Globus pallidus (tissue), 1 donor: ENCODE data around the gene RGPD5.
"Not testable (repeated sequence)": the region's sequence is repeated elsewhere in the genome, so short reads cannot be mapped to it uniquely, and the experiment has no call there.

Experiments used
- DNase-seq: peaks from one replicate; pipeline ENCODE4 v3.0.0-alpha.2; 2015; ENCODE audit warnings: low spot score

RGPD5 gene

DNA sequence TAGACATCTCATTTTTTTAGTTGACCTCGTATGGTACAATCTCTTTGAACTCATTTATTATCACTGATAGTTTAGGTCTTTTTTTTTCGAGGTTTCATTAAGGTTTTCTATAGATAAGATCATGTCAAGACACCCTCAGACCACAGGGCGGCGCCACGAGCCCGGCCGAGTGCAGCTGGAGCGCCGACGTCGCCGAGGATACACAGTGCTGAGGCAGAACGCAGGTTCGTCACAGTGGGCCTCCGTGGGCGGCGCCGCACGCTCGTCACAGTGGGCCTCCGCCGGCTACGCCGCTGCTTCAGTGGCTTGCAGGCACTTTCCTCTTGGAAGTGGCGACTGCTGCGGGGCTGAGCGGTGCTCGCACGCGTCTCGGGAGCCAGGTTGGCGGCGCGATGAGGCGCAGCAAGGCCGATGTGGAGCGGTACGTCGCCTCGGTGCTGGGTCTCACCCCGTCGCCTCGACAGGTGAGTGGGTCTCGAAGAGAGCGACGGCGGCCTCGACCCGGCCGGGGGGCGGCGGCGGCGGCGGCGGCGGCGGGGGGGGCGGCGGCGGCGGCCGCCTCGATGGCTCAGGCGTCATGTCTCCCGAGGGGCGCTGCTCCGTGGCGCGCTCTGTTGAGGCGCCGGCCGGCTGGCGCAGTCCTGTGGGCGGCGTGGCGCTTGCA lies at the start of gene RGPD5:
RGPD5 (plus strand) TSS at position 232 of the 664 bp plus-strand sequence; CDS start at position 393, 161 bp downstream.
- not testable (repeated sequence) for DNase-seq

DNA sequence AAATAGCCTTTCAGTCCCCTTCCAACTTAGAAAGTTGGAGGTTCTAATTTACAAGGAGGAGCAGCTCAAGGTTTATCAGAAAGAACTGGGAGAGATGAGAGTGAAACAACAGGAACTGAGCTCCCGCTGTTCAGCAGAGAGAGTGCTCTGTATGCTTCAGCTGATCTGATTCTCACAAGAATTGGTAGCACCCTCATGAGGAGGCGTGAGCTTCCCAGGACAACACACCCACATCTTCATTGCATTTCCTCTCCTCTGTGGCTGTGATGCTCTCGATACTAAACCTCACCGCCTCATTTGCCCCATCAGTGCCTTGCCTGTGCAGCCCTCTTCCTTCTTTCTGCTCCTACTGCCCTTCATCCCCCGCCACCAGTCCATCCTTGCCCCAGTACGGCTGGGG lies 42.5 kb upstream of the RGPD5 start:
- not testable (repeated sequence) for DNase-seq

DNA sequence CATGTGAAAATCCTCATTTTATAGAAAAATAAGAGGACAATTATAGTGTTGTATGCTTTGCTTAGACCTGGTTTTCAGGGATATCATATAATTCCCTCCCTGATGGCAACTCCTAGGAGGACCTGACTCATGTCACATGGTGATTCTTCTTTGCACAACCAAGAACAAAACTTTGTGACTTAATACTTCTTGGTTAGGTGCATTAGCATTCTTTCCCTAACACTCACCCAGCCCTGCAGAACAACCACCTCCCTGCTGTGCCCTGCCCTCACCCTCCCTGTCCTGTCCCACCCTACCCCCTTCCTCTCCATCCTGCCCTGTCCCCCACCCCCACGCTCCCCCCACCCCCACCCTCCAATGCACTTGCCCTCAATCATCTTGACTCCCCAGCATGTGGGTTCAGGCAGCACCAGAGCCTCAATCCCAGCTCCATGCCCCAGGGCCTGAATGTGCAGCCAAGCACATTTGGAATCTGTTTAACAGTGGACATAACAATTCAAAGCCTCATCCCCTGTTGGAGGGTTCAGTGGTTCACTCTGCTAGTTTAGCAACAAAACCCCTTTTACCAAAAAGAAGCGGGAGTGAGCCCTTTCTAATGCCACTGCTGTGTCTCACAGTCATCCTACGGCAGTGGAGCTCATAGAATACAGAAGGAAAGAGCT lies 36.8 kb upstream of the RGPD5 start:
- DNase-seq: not testable (repeated sequence)

DNA sequence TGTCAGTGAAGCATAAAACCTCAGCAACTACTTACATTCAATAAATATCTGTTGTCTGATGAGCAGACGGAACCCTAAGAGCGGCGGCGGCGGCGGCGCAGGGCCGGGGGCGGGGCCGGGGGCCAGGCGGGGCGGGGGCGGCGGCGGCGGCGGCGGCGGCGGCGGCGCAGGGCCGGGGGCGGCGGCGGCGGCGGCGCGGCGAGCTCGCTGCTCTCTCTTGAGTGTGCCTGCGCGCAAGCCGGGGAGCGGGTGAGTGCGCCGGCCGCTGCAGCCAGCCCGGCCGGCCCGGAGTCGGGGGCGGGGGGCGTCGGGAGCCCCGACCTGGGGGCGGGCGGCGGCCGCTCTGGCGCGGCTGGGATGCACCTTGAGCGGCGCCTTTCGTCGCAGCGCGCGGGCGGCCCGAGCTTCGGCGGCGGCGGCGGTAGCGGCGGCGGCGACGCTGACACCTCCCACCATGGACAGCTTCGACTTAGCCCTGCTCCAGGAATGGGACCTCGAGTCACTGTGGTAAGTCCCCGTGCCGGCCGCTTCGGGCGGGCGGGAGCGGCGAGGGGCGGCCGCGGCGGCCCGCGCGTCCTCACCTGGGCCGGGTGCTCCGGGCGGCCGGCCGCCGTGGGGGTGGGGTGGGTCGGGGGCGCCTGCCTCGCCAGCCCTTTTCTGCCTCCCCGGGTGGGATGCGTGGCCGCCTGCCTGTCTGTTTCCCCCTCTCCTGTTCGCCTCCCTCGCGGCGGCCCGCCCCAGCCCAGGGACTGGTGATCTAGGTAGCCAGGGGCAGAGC lies 33.7 kb upstream of the RGPD5 start:
- DNase-seq: not testable (repeated sequence)

DNA sequence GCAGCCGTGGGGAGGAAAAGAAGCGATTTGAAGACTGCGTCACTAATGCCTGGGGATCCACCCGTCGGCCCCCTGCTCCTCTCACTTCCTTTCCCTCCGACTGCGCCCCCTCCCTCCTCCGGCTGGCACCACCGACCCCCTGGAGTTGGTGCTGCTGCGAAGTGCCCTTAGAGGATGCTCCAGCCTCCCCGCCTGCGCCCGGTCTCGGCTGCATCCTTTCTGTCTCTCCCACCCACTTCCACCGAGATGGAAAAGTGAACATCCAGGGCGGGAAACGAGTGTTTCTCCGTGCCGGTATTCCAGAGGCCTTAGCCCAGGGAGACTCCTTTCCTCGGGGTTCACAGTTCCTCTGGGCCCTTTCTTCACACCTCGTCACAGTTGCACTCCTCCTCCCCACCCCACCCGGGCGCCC lies 33.1 kb upstream of the RGPD5 start:
- not testable (repeated sequence) for DNase-seq

DNA sequence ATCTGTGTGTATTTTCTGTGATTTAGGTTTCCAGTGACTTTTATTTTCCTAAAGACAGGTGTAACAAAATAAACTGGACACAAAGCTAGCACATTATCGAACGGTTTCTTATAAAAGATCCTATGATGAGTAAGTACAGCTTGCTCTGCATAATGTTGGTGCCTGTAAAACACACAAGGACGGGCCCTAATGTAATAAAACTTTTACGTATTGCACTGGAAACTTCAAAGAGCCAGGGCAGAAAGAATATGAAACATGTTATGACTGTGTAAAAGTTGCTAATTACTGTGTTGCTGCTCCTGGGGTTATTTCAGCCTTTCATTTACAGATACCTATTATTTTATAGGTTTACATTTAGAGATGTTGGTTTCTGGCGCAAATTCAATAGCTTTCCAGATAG lies 32.1 kb upstream of the RGPD5 start:
- DNase-seq: not testable (repeated sequence)

DNA sequence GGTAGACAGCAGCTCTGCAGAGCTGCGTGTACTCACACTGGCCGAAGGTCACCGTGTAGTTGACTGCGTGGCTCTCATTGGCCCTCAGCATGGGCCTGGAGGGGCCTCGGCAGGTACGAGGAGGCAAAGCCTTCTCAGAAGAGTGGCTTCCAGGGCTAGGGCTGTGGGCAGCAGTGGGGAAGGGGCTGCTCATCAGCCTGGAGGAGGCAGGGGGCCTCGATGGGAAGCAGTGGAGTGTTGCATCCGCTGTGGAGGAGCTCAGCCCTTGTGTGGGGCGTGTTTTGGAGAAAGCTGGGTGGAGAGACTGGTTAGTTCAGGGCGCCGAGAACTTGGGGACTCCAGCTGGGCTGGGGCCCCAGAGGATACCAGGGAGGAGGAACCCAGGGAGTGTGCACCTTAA lies 28.0 kb upstream of the RGPD5 start:
- DNase-seq: not testable (repeated sequence)

DNA sequence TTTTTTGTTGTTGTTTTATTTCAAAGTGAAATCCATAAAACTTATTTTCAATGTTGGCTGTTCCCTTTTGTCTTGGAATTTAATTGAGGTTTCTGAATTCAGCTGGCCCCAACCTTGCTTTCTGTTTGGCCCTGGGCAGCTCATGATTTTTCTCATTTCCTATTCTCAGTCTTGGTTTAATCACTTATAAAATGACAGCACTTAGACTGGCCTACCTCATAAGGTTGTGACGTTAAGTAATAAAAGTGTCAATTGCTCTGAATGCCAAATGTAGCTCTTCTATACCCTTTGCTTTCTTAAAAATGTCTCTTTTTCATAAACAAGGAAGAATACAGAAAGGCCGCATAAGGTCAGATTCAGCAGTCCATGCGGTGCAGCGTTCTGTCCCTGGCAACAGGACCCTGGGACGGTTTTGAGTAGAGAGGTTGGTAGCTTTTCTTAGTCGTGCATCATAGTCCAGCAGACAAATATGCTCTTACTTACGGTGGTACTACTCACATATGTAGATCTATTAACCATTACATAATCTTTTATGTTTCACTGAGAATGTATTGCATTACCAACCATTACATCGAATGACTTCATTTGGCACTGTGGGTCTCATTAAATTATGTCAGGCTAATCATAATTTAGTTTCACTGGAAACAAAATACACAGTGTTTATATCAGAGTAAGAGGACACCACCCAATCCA lies 27.1 kb upstream of the RGPD5 start:
- DNase-seq: not testable (repeated sequence)

DNA sequence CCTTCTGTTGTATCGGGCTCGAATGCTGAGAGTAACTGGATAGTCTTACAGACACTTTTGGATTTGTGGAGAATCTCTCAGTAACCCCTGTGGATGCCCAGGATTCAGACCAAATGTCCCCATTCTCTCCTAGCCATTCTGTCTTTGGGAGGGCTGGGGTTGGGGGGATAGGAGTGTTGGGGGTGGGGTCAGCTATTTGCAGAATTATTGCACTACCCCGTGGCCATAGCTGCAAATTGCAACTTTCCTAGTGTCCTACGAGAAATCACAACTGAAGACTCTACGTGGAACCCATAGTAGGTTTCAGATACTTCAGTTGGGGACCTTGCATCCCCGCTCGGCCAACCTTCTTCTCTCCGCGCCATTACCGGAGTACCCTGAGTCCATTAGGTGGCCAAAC lies 25.2 kb upstream of the RGPD5 start:
- not testable (repeated sequence) for DNase-seq

DNA sequence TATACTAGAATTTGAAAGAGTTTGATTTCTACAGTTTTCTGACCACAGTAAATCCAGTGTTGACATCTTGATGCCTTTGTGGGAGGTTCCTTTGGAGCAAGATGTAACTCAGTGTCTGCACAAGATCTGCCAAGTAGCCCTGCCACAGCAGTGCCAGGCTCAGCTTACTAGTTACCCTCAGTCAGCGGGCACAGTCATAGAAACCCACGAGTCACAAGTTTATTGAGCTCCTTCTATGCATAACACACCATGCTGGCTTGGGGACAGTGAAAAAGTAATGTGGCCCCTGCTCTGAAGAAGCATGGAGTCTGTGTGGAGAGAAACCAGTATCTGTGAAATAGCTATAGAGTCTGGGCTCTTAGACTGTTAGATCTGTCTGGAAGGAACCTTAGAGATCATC lies 15.0 kb upstream of the RGPD5 start:
- DNase-seq: not testable (repeated sequence)

DNA sequence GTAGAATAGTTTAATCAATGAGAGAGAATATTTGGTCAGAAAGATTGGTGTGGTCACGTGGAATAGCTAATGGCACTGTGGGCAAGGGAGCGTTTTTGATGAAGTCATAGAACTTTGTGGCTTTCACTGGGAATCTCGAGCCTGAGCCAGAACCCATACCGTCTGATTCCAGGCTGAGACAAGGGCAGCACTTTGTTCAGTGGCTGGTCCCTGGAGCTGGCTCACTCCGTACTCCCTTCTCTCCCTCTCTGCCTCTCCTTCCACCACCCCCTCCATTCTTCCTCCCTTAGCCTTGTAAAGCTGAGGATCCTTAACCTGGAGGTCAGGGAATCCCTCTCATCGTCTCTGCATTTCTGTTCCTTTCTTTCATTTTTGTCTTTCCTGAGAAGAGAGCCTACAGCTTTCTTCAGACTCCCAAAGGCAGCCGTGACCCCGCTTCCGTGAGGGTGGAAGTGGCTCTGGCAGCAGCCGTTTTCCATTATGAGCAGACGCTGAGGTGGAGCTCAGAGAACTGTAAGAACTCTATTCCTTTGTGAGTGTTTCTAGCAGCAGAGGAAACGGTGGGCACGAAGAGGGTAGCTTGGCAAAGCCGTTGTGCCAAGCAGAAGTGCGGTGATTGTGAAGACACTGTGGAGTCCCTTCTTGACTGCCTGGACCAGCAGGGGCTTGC lies 12.8 kb upstream of the RGPD5 start:
- DNase-seq: not testable (repeated sequence)

DNA sequence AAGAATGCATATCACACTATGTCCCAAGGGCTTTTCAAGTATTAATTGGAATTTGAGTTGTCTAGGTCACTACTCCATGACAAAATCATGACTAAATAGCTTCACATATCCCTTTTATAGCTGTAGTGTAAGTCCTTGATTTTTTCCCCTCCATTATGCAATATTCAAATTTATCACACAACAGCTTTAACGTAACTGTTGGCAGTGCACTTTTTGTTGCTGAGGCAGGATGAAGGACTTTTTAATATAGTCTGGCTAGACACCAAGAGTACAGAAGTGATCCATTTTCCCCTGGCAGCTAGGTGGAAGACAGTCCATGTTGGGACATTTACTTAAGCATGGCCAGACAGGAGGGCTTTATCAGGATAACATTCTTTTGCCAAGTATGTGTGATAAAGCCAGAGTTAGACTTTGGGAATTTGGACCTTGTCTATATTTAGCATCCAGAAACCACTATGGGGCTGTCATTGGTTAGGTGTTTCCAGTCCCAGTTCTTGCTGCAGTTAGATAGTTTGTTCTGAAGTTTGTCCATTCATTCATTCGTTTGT lies 11.6 kb upstream of the RGPD5 start:
- DNase-seq: not testable (repeated sequence)

DNA sequence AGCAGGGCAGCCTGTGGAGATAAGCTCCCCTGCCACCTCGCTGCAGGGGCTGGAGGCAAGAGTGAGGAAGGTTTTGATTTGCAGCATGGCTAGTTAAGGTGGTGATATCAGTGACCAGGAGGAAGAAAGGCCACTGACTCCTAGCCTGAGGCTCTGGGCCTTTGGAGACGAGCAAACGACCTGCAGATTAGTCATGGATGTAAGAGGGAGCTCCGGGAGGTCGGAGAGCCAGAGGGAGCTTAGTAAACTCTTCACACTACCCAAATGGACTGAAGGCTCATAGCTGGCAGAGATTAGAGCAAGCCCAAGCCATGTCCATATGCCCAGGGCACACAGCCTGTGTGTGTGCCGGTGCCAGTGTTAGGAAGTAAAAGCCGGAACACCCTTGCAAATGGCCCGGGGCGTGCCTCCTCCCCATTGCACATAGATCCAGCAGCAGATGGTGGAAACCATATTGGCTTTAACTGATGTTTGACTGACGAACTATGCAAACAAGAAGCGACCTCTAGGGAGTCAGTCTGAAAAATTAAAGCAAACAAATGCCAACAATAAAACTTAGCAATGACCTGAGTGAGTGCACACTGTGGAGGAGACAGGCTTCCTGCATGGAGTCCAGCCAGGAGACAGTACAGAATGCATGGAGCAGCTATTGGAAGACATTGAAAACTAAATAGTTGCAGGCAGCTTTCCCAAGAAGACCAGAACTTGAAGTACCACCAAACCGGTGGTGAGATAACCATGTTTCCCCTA lies 2.4 kb upstream of the RGPD5 start:
- DNase-seq: not testable (repeated sequence)

DNA sequence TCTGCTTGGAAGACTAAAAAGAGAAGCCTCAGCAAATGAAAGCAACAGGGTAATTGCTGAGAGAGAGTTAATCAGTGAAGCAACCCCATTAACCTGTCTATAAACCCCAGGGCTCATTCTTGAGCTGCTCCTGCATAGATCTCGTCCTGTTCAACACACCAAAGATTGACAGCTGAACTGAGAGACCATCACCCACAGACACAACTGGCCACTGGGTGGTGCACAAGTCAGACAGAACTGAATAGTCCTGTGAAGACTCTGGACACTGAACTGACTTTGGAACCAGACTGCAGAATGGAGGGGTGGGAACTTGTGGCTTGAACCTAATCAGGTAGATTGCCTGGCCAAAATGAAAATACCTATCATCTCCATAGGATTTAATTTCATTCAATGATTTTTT lies 1.4 kb upstream of the RGPD5 start:
- DNase-seq: not testable (repeated sequence)

DNA sequence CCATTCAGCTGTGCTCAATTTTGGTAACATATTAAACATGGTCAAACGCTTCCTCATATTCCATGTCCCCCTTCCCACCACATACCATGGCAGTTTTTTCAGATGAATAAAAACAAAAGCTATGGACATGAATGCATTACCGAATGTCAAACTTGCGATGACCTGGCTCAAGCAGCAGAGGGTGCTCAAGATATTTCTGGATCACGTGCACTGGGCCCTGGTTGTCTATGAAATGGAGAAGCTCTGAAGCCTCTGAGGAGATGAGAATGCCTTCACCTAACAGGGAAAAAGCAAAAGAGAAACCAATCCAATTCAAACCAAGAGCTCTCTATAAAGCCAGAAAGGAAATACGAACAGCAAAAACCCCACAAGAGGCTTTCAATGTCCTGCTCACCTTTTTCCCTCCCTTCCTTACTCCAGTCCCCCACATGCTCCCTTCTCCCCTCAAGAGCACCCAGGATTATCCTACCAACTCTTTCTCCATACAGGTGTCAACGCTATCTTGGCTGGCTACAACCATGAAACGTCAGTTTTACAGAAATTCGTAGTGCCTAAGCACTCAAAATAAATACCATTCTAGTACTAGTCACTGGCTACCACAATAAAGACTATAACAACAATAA lies 77.1 kb downstream of the RGPD5 start:
- not testable (repeated sequence) for DNase-seq

DNA sequence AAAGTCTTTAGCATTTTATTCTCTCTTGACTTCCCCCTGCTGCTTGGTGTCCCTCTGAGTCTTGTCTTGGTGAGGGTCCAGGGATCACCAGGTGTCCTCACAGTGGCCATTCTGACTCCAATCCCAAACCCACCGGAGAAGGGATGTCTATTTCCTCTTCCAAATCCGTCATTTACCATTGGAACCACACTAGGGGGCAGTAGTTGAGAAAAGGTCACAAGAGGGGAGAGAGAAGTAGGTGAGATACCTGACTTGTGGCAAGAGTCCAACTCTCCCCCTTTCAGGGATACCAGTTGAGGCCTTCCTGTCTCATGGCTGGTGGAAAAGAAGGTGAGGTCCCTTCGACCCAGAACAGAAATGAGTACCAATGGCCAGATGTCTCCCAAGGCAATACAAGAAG lies 82.5 kb downstream of the RGPD5 start:
- DNase-seq: not testable (repeated sequence)

DNA sequence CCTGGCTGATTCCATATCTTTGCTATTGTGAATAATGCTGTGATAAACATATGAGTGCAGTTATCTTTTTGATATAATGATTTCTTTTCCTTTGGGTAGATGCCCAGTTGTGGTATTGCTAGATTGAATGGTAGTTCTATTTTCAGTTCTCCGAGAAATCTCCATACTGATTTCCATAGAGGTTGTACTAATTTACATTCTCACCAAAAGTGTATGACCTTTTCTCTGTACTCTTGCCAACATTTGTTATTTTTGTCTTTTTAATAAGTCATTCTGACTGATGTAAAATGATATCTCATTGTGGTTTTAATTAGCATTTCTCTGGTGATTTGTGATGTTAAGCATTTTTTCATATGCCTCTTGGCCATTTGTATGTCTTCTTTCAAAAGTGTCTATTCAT lies 88.0 kb downstream of the RGPD5 start:
- not testable (repeated sequence) for DNase-seq

DNA sequence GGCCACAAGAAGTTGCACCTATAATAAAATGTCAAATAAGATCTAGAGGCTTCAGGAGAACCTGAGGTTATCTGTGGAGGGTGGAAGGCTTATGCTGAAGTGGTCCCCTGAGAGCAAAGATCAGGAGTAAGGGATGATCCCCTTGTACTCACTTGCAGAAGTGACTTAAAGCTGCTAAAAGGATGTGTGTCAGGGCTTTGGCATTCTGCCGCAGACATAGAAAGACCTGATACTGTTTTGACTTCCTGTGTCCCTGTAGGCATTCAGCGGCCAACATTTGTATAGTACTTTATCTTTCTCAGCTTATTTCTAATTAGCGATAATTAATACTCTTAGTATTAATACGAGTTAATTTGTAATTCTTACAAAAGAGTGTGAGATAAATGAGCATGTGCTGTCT lies 94.3 kb downstream of the RGPD5 start:
- DNase-seq: not testable (repeated sequence)

DNA sequence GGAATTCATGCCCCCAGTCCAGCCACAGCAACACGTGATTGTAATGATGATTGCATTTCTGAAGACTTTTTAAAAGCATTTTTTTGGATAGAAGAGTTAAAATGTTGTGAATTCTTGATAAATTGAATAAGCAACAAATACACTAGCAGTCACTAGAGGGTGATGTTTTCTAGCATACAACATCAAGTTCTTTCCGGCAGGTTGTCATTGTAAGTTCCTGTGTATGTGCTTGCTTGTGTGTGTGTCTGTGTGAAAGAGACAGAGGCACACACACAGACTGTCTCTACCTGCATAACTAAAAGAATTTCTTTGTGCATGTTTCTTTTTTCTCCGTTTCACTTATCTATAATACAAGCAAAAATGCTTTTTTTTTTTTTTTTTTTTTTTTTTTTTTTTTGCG lies 95.8 kb downstream of the RGPD5 start:
- DNase-seq: not testable (repeated sequence)

DNA sequence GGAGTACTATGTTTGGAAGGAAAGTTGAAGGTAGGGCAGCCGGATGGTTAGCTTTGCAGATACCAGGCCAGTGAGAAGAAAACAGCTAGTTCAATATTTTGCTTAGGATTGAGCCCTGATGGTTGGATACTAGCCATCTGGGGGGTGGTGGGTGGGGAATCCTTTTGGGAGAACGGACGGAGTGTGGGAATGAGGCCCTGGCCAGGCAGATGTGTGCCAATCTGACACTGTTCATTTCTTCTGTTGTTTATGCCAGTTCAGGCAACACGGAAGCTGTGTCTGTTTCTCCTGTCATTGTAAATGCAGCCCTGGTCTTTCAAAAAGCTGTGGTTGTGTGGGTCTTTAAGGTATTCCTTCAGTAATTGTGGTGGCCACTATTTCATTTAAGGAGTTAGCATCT lies 96.9 kb downstream of the RGPD5 start:
- not testable (repeated sequence) for DNase-seq
